ENCODE results near the gene CALCOCO1. TPM values are rescaled to one million over a fixed set of nuclear protein-coding genes. Genes with fewer than 3 reads are reported as not detected.

The CALCOCO1 gene
- total and polyA plus RNA-seq, 4 donors = 65.5 to 223 (median 75.9) TPM

- WGBS, 2 donors = 43 to 51% methylated on average over 6 of the region's 6 CpGs
- Histone ChIP-seq H3K4me1 (ENCODE audit: control insufficient read depth in 5 of 5, insufficient read depth in 5 of 5, low read length in 5 of 5) (peaks cover 0 to 1% (median 0%) of the 10 kb centered on the region in 5 donors), H3K4me3 (no peak overlapping the region), H3K9me3 (ENCODE audit: control insufficient read depth in 4 of 4, insufficient read depth in 3 of 4, low read length in 3 of 4) (no peaks in the 10 kb centered on the region), H3K9ac (ENCODE audit: insufficient read depth in 1 of 2, low read length in 2 of 2) (no peak overlapping the region), H3K36me3 (ENCODE audit: control insufficient read depth in 4 of 4, insufficient read depth in 4 of 4, low read length in 4 of 4) (no peaks in the 10 kb centered on the region), H3K27me3 (ENCODE audit: control insufficient read depth in 3 of 3, insufficient read depth in 3 of 3, low read length in 2 of 3) (peaks cover 0 to 16% (median 12%) of the 10 kb centered on the region in 3 donors), H3K27ac (ENCODE audit: low read depth in 1 of 2, low read length in 1 of 2) (no peak overlapping the region)
- ATAC-seq (ENCODE audit: insufficient read depth, low FRiP score) (no peak), DNase-seq (peak in 2 of 3 donors; percentile 28 to 54)
- TF ChIP-seq CTCF (IDR thresholded peaks at IDR 0.05; ENCODE audit: control extremely low read depth, extremely low read depth) = no peak
Observed at GRCh38 chr12:53775478-53776145, 48.4 kb upstream of the CALCOCO1 start.

GRCh38 chr12:53770281-53770680 lies 43.0 kb upstream of the CALCOCO1 start:
- no peaks in the 10 kb centered on the region for H3K9me3 ChIP-seq (ENCODE audit: control insufficient read depth in 4 of 4, insufficient read depth in 3 of 4, low read length in 3 of 4)
- peaks cover 0 to 48% (median 18%) of the 10 kb centered on the region in 3 donors for H3K27me3 ChIP-seq (ENCODE audit: control insufficient read depth in 3 of 3, insufficient read depth in 3 of 3, low read length in 2 of 3)
- no peak for TF ChIP-seq CTCF (IDR thresholded peaks at IDR 0.05; ENCODE audit: control extremely low read depth, extremely low read depth)
- H3K4me3 ChIP-seq = no peak overlapping the region
- ATAC-seq (ENCODE audit: insufficient read depth, low FRiP score) (no peak), DNase-seq (no peak)
- H3K9ac ChIP-seq (ENCODE audit: insufficient read depth in 1 of 2, low read length in 2 of 2) = no peak overlapping the region
- H3K27ac ChIP-seq (ENCODE audit: low read depth in 1 of 2, low read length in 1 of 2) = no peak overlapping the region
- no peaks in the 10 kb centered on the region for H3K36me3 ChIP-seq (ENCODE audit: control insufficient read depth in 4 of 4, insufficient read depth in 4 of 4, low read length in 4 of 4)
- H3K4me1 ChIP-seq (ENCODE audit: control insufficient read depth in 5 of 5, insufficient read depth in 5 of 5, low read length in 5 of 5) = no peaks in the 10 kb centered on the region

GRCh38 chr12:53768976-53769375 lies 41.7 kb upstream of the CALCOCO1 start:
- H3K4me3 ChIP-seq = no peak overlapping the region
- H3K4me1 ChIP-seq (ENCODE audit: control insufficient read depth in 5 of 5, insufficient read depth in 5 of 5, low read length in 5 of 5) = no peaks in the 10 kb centered on the region
- H3K36me3 ChIP-seq (ENCODE audit: control insufficient read depth in 4 of 4, insufficient read depth in 4 of 4, low read length in 4 of 4) = no peaks in the 10 kb centered on the region
- no peak overlapping the region for H3K27ac ChIP-seq (ENCODE audit: low read depth in 1 of 2, low read length in 1 of 2)
- ATAC-seq (ENCODE audit: insufficient read depth, low FRiP score) = no peak
- no peak overlapping the region for H3K9ac ChIP-seq (ENCODE audit: insufficient read depth in 1 of 2, low read length in 2 of 2)
- 71 to 80% methylated on average over 5 of the region's 5 CpGs for WGBS, 2 donors
- H3K27me3 ChIP-seq (ENCODE audit: control insufficient read depth in 3 of 3, insufficient read depth in 3 of 3, low read length in 2 of 3) = peaks cover 0 to 56% (median 23%) of the 10 kb centered on the region in 3 donors
- DNase-seq = no peak
- TF ChIP-seq CTCF (IDR thresholded peaks at IDR 0.05; ENCODE audit: control extremely low read depth, extremely low read depth) = no peak
- no peaks in the 10 kb centered on the region for H3K9me3 ChIP-seq (ENCODE audit: control insufficient read depth in 4 of 4, insufficient read depth in 3 of 4, low read length in 3 of 4)

- H3K27me3 ChIP-seq (ENCODE audit: control insufficient read depth in 3 of 3, insufficient read depth in 3 of 3, low read length in 2 of 3) = peaks cover 0 to 68% (median 26%) of the 10 kb centered on the region in 3 donors
- H3K4me1 ChIP-seq (ENCODE audit: control insufficient read depth in 5 of 5, insufficient read depth in 5 of 5, low read length in 5 of 5) = no peaks in the 10 kb centered on the region
- 78% methylated on average over 3 of the region's 3 CpGs for WGBS, 2 donors
Observed at GRCh38 chr12:53766881-53767280, 39.6 kb upstream of the CALCOCO1 start.

More at GRCh38 chr12:53766881-53767280, 39.6 kb upstream of the CALCOCO1 start:
- no peak overlapping the region for H3K9ac ChIP-seq (ENCODE audit: insufficient read depth in 1 of 2, low read length in 2 of 2)
- no peaks in the 10 kb centered on the region for H3K36me3 ChIP-seq (ENCODE audit: control insufficient read depth in 4 of 4, insufficient read depth in 4 of 4, low read length in 4 of 4)
- no peaks in the 10 kb centered on the region for H3K9me3 ChIP-seq (ENCODE audit: control insufficient read depth in 4 of 4, insufficient read depth in 3 of 4, low read length in 3 of 4)
- ATAC-seq (ENCODE audit: insufficient read depth, low FRiP score) (no peak), DNase-seq (no peak)
- no peak for TF ChIP-seq CTCF (IDR thresholded peaks at IDR 0.05; ENCODE audit: control extremely low read depth, extremely low read depth)
- no peak overlapping the region for H3K4me3 ChIP-seq
- no peak overlapping the region for H3K27ac ChIP-seq (ENCODE audit: low read depth in 1 of 2, low read length in 1 of 2)
